ENCODE results near the gene PTTG2. TPM values are rescaled to one million over a fixed set of nuclear protein-coding genes. Genes with fewer than 3 reads are reported as not detected.
"Not testable (repeated sequence)": the region's sequence is repeated elsewhere in the genome, so short reads cannot be mapped to it uniquely, and the experiment has no call there.

The PTTG2 gene
- 0.84 TPM for total RNA-seq
- long read RNA-seq, result 0 reads

- Histone ChIP-seq H3K4me3 (no peak within 1 kb of the TSS), H3K4me1 (peaks cover 15% of the 10 kb centered on the region), H3K27me3 (no peaks in the 10 kb centered on the region), H3K9me3 (no peaks in the 10 kb centered on the region), H3K27ac (no peak within 1 kb of the TSS), H3K36me3 (no peaks in the 10 kb centered on the region)
- DNase-seq (no peak), ATAC-seq (no peak)
- TF ChIP-seq CTCF (IDR thresholded peaks at IDR 0.05), result no peak
- intact Hi-C loops (cut with DNase I), result no loop called here
Observed at GRCh38 chr4:37960098-37960497, at the start of gene PTTG2. PTTG2 (plus strand) TSS chr4:37960398; CDS start chr4:37960435, 37 bp downstream.

- Histone ChIP-seq H3K27me3 (no peaks in the 10 kb centered on the region), H3K4me1 (peaks cover under 1% of the 10 kb centered on the region), H3K27ac (no peak overlapping the region), H3K36me3 (no peaks in the 10 kb centered on the region), H3K4me3 (no peak overlapping the region), H3K9me3 (no peaks in the 10 kb centered on the region)
- ATAC-seq, result no peak
- TF ChIP-seq CTCF (IDR thresholded peaks at IDR 0.05), result no peak
- intact Hi-C loops (cut with DNase I), result no loop called here
- no peak for DNase-seq
Observed at GRCh38 chr4:37914539-37914938, 45.7 kb upstream of the PTTG2 start.

DNA sequence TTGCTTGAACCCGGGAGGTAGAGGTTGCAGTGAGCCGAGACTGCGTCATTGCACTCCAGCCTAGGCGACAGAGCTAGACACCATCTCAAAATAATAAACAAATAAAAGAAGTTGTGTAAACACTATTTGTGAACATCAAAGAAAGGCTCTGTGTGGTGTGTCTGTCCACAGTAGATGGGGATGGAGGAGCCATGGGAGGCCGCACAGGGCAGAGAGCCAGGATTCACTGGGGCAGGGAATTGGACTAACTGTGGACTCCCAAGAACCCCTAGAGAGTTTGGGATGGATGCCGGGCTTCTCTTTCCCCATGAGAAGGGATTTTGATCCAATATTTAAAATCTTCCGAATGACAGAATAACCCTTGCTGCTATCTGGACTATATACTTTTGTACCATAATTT lies 42.8 kb upstream of the PTTG2 start:
- intact Hi-C loops (cut with DNase I), result no loop called here
- ATAC-seq, result no peak
- H3K27me3 ChIP-seq, result no peaks in the 10 kb centered on the region
- DNase-seq, result no peak
- H3K4me3 ChIP-seq, result no peak overlapping the region
- H3K9me3 ChIP-seq, result no peaks in the 10 kb centered on the region
- TF ChIP-seq CTCF (IDR thresholded peaks at IDR 0.05), result no peak
- H3K27ac ChIP-seq, result no peak overlapping the region
- no peaks in the 10 kb centered on the region for H3K36me3 ChIP-seq
- H3K4me1 ChIP-seq, result no peaks in the 10 kb centered on the region

- H3K9me3 ChIP-seq, result no peaks in the 10 kb centered on the region
- TF ChIP-seq CTCF (IDR thresholded peaks at IDR 0.05), result no peak
- no peaks in the 10 kb centered on the region for H3K4me1 ChIP-seq
- ATAC-seq (no peak), DNase-seq (no peak)
- no peak overlapping the region for H3K4me3 ChIP-seq
- H3K36me3 ChIP-seq, result no peaks in the 10 kb centered on the region
- intact Hi-C loops (cut with DNase I), result no loop called here
- H3K27me3 ChIP-seq, result no peaks in the 10 kb centered on the region
- no peak overlapping the region for H3K27ac ChIP-seq
Observed at GRCh38 chr4:37918653-37919052, 41.5 kb upstream of the PTTG2 start.

DNA sequence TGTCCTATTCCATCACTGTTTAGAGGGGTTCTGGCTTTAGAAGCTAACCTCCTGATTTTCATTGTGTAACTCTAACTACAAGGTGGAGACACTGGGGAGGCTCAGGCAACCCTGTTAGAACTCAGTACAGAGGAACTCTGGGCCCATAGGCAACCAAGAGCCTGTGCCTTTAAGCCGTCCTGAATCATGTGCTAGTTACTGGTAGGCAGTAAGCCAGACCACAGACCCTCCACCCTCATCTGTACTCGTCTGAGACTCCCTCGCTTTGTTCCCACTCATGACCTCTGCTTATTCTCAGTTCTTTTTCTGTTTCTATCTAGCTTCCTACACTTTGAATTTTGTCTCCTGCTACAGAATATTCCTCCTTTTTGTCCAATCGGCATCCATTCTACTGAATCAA lies 37.9 kb upstream of the PTTG2 start:
- TF ChIP-seq CTCF (IDR thresholded peaks at IDR 0.05), result no peak
- ATAC-seq (peak; percentile 92), DNase-seq (no peak)
- Histone ChIP-seq H3K4me1 (no peaks in the 10 kb centered on the region), H3K27me3 (no peaks in the 10 kb centered on the region), H3K36me3 (no peaks in the 10 kb centered on the region), H3K9me3 (no peaks in the 10 kb centered on the region), H3K4me3 (no peak overlapping the region), H3K27ac (no peak overlapping the region)
- intact Hi-C loops (cut with DNase I), result no loop called here

- H3K36me3 ChIP-seq; H3K27ac ChIP-seq; H3K4me1 ChIP-seq; H3K27me3 ChIP-seq; H3K9me3 ChIP-seq; DNase-seq; ATAC-seq; intact Hi-C loops (cut with DNase I); H3K4me3 ChIP-seq: not testable (repeated sequence)
Observed at GRCh38 chr4:37923089-37923488, 37.1 kb upstream of the PTTG2 start.

Data from upper lobe of right lung (tissue), 1 donor.